HG02798 (cell line): ENCODE measurements around the gene SPINK5.
"Not testable (repeated sequence)": the region's sequence is repeated elsewhere in the genome, so short reads cannot be mapped to it uniquely, and the experiment has no call there.

Experiments
- ATAC-seq: cut with Tn5 transposase; IDR thresholded peaks from one replicate; pipeline ENCODE4 v1.9.1; 2021; ENCODE audit warnings: mild to moderate bottlenecking; ENCODE audit not compliant: unreplicated experiment, poor library complexity

Gene SPINK5, protein sequence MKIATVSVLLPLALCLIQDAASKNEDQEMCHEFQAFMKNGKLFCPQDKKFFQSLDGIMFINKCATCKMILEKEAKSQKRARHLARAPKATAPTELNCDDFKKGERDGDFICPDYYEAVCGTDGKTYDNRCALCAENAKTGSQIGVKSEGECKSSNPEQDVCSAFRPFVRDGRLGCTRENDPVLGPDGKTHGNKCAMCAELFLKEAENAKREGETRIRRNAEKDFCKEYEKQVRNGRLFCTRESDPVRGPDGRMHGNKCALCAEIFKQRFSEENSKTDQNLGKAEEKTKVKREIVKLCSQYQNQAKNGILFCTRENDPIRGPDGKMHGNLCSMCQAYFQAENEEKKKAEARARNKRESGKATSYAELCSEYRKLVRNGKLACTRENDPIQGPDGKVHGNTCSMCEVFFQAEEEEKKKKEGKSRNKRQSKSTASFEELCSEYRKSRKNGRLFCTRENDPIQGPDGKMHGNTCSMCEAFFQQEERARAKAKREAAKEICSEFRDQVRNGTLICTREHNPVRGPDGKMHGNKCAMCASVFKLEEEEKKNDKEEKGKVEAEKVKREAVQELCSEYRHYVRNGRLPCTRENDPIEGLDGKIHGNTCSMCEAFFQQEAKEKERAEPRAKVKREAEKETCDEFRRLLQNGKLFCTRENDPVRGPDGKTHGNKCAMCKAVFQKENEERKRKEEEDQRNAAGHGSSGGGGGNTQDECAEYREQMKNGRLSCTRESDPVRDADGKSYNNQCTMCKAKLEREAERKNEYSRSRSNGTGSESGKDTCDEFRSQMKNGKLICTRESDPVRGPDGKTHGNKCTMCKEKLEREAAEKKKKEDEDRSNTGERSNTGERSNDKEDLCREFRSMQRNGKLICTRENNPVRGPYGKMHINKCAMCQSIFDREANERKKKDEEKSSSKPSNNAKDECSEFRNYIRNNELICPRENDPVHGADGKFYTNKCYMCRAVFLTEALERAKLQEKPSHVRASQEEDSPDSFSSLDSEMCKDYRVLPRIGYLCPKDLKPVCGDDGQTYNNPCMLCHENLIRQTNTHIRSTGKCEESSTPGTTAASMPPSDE

DNA sequence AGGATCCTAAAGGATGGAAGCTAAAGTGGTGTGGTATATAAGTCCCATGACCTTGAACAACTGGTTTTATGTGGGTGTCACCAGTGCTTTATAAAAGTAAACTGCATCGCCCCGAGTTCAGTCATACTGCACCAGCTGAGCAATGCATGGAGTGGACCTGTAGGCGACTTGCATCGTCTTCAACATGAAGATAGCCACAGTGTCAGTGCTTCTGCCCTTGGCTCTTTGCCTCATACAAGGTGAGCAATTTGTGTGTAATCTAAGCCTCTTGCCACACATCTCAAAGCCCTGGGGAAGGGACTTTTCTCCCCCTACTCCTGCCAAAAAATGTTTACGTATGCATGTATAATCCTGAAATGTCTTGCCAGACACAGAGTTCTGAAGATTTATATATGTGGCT is at the start of gene SPINK5:
TSS of gene SPINK5 (plus strand) at position 120 of the 400 bp plus-strand sequence. CDS start at position 185, 65 bp downstream.
- no peak for ATAC-seq

DNA sequence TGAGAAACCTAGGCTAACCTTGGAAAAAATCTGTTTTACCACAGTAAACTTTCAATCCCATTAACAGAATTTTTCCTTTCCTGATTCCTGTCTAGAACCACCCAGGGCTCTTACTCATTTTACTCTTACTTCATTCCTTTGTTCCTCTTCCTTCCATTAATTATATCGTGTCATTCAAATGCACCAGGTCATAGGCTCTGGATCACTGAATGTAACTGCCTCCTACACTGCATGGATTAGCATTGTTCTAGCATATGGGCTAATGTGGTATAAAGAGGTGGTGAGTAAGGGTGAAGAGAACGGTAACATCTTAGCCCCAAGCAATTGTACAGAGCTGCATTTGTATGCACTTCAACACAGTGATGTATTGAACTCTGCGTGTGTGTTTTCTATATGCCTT is 49.5 kb upstream of the SPINK5 start:
- no peak for ATAC-seq

GRCh38 chr5:148020257-148020988 is 43.4 kb upstream of the SPINK5 start:
- no peak for ATAC-seq

DNA sequence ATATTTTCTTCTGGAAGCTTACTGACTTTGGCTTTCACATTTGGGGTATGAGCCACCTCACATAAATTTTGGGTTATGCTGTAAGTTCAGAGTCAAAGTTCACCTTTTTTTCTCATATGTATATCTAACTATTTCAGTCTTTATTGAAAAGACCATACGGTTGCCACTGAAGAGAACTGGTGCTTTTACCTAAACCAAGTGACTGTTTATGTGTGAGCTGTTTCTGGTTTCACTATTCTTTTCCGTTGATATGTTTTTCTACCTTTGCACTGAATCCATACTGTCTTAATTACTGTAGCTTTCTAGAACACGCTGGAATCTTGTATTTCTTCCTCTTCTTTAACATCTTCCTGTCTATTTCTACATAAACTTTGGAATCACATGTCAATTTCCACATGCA is 36.3 kb upstream of the SPINK5 start:
- ATAC-seq = no peak

DNA sequence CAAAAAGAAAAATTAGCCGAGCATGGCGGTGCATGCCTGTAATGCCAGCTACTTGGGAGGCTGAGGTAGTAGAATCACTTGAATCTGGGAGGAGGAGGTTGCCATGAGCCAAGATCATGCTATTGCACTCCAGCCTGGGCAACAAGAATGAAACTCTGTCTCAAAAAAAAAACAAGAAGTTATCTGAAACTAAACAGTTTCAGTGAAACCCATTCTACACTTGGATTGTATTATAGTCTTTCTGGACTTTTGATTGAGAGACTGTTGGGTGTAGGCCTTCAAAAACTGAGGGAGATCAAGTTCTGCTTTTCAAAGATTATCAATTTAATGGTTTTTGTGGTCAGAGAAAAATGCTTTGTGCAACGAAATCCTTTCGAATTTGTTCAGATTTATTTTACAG is 34.6 kb upstream of the SPINK5 start:
- no peak for ATAC-seq

- ATAC-seq = no peak
Measured at GRCh38 chr5:148033134-148033533, 30.6 kb upstream of the SPINK5 start.

- ATAC-seq = no peak
Measured at GRCh38 chr5:148035676-148036075, 28.1 kb upstream of the SPINK5 start.

GRCh38 chr5:148042881-148043280 is 20.9 kb upstream of the SPINK5 start:
- ATAC-seq = no peak

GRCh38 chr5:148043705-148044104 is 20.1 kb upstream of the SPINK5 start:
- ATAC-seq = no peak

GRCh38 chr5:148055160-148055559 is 8.6 kb upstream of the SPINK5 start:
- ATAC-seq = not testable (repeated sequence)

- ATAC-seq = no peak
Measured at GRCh38 chr5:148060309-148060708, 3.5 kb upstream of the SPINK5 start.

DNA sequence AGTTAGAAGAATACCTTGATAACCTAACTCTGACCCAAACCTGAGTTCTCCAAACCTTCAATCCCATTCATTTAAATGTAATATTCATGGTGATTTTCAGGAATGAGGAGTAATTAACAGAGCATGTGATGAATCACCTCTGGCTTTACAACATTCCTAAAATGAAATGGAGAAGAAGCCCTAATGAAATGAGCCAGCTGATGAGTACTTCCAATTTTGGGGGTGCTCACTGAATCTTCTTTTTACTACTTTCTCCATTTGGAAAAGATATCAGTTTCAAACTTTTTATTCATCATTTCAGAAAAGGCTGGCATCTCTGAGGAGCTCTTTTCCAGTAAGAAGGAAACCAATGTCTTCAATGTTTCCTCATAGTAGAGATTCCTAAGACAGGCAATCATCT is 2.9 kb upstream of the SPINK5 start:
- ATAC-seq = no peak

DNA sequence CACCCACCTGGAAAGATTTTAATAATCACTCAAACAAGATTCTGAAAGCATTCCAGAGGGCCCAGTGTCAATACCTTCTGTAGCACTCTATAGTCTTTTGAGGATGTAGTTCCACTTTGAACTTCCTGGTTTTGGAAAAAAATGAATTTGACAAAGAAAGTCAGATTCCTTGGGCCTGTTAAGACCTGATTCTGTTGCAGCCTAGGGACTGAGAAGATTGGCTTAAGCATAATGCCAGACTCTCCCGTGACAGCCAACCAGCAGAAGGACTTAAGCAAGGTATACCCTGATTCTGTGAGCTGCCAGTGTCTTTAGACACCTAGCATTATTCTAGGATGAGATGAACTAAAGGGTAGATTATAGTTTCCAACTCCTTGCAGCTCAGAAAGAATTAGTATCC is 6.8 kb downstream of the SPINK5 start:
- ATAC-seq = no peak

DNA sequence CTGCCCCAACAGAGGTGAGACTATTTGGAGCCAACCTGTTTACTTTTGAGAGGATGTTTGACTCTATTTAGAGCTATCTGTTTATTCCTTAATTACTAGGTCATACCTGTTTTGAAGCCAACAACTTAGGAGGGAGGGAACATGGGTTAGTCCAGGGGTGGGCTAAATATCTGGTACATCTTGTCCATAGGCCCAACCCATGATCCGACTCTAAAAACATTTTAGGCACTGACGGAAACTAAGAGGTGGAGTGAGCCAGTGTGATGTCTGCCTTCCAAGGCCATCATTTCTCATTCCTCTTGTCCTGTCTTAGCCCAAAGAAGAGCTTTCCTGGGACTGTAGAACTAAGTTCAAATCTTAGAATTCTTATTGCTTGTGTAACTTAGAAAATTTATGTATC is 8.4 kb downstream of the SPINK5 start:
- no peak for ATAC-seq

DNA sequence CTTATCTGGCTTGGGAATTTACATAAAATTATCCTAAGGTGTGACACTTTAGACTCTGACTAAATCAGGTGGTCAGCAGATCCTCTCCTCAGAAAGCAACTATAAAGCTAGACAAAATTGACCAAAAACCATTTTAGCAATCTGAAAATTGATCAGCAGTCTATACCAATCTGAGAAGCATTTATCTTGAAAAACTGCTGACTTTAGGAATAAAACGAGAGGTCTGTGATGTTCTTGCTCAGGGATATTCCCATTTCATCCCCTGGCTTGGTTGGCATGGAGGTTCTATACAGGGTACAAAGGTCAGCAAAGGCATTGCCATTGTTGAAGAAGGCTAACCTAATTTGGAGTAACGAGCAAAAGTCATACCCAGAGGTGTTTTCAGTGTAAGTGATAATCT is 11.7 kb downstream of the SPINK5 start:
- ATAC-seq = no peak

DNA sequence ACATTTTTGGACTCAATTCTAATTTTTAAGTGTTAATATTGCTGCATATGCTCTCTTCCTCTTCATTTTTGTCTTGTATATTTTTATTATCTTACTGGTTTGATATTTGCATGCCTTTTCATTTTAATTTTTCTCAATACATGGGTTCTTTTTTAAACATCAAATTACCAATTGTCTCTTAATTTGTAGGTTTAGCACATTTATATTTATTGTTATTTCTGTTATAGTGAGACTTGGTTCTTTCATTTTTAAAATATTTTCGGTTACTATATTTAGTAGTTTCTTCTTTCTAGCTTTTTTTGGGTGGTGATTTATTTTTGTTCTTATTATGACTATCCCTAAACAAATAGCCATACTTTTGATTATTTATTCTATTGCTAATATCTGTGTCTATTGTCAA is 19.4 kb downstream of the SPINK5 start:
- ATAC-seq = no peak

DNA sequence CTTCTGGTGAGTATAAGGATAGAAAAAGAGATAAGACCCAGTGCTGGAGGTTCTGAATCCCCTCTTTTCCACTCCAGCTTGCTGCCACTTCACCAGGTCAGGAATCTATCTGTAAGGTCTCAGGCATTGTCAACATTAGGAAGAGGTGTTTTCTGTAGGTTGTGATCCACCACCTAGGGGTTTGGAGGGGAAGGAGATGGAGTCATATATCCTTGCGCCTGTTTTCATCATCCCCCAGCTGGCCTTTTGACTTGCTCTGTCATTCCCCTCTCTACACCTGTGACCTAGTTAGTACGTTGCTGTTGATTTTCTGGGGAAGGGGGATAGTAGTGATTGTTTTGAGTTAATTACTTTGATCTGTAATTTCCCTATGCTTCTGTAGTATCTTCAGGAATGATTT is 20.5 kb downstream of the SPINK5 start:
- ATAC-seq = no peak

DNA sequence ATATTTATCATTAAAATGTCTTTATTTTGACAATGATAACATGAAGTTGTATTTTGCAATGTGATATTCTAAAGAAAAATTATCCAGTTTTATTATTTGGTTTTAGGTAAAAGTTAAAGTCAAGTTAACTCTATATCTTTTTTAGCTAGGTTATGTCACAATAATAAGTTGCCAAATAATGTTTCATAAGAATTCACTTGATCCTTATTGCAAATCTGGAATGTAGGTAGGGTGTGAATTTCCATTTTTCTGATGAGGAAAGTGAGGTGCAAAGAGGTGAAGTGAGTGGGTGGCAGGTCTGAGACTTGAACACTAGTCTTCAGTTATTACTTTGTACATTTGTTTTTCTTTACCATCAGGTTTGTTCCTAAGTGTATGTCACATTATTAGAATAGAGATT is 21.5 kb downstream of the SPINK5 start:
- ATAC-seq = no peak

DNA sequence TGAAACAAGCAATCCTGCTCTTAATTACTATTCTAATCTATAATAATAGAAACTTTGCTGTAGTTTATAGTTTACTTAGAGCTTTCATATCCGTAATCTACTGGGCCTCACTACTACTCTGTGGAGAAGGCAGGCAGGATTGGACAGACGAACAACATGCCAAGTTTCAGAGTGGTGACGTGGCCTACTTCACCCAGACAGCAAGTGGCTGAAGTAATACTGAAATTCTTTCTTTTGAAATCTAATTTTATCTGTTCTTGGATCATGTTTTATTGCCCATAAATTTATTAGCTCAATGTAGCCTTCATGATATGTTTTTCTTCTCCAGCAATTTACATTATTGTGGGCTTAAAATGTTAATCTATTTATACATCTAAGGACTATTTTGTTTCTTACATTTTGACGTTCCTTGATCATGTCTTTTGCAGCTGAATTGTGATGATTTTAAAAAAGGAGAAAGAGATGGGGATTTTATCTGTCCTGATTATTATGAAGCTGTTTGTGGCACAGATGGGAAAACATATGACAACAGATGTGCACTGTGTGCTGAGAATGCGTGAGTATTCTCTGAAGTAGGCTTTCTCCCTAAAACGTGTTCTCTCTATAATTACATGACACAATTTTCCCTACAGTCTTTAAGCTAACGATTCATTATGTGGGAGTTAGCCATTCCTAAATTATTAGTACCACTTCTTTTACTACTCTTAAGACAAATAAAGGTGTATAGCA is 22.4 kb downstream of the SPINK5 start:
- no peak for ATAC-seq
